GM18517 (cell line): ENCODE measurements around the gene CDKAL1.
"Not testable (repeated sequence)": the region's sequence is repeated elsewhere in the genome, so short reads cannot be mapped to it uniquely, and the experiment has no call there.

Experiments used
- ATAC-seq: cut with Tn5 transposase; IDR thresholded peaks from one replicate; pipeline ENCODE4 v1.9.1; 2021; ENCODE audit warnings: mild to moderate bottlenecking, moderate library complexity; ENCODE audit not compliant: unreplicated experiment

Gene CDKAL1

GRCh38 chr6:20589266-20589665 is 55.0 kb downstream of the CDKAL1 start:
- no peak for ATAC-seq

- not testable (repeated sequence) for ATAC-seq
These were observed 56.2 kb downstream of the CDKAL1 start for GRCh38 chr6:20590476-20590875.

GRCh38 chr6:20594299-20594853 is 60.1 kb downstream of the CDKAL1 start:
- not testable (repeated sequence) for ATAC-seq

GRCh38 chr6:20599302-20600051 is 65.2 kb downstream of the CDKAL1 start:
- peak; percentile 45 for ATAC-seq

GRCh38 chr6:20600831-20601230 is 66.6 kb downstream of the CDKAL1 start:
- no peak for ATAC-seq

- ATAC-seq: no peak
These were observed 69.9 kb downstream of the CDKAL1 start for GRCh38 chr6:20604159-20604558.

- no peak for ATAC-seq
These were observed 70.8 kb downstream of the CDKAL1 start for GRCh38 chr6:20605061-20605460.

GRCh38 chr6:20605581-20605980 is 71.3 kb downstream of the CDKAL1 start:
- no peak for ATAC-seq

- ATAC-seq: no peak
These were observed 72.6 kb downstream of the CDKAL1 start for GRCh38 chr6:20606831-20607230.

- no peak for ATAC-seq
These were observed 74.1 kb downstream of the CDKAL1 start for GRCh38 chr6:20608356-20608755.

GRCh38 chr6:20608905-20609304 is 74.6 kb downstream of the CDKAL1 start:
- no peak for ATAC-seq

GRCh38 chr6:20609924-20610323 is 75.7 kb downstream of the CDKAL1 start:
- not testable (repeated sequence) for ATAC-seq

GRCh38 chr6:20610636-20611370 is 76.5 kb downstream of the CDKAL1 start:
- ATAC-seq: no peak

- not testable (repeated sequence) for ATAC-seq
These were observed 83.3 kb downstream of the CDKAL1 start for GRCh38 chr6:20617537-20617936.

GRCh38 chr6:20620043-20620442 is 85.8 kb downstream of the CDKAL1 start:
- no peak for ATAC-seq

- ATAC-seq: no peak
These were observed 89.5 kb downstream of the CDKAL1 start for GRCh38 chr6:20623761-20624160.

- no peak for ATAC-seq
These were observed 91.9 kb downstream of the CDKAL1 start for GRCh38 chr6:20626165-20626564.

- ATAC-seq: no peak
These were observed 95.3 kb downstream of the CDKAL1 start for GRCh38 chr6:20629509-20629908.

GRCh38 chr6:20630136-20630535 is 95.9 kb downstream of the CDKAL1 start:
- ATAC-seq: no peak

GRCh38 chr6:20630617-20631548 is 96.6 kb downstream of the CDKAL1 start:
- no peak for ATAC-seq

- ATAC-seq: no peak
These were observed 97.3 kb downstream of the CDKAL1 start for GRCh38 chr6:20631549-20631924.
